Coronary artery (tissue), 2 donors: Measurements from ENCODE around the gene SLC12A1.

Experiments
- DNase-seq: peaks from one replicate; pipeline ENCODE4 v3.0.0-alpha.2; 2017; ENCODE audit warnings: low spot score
- H3K27ac ChIP-seq, 2 donors: fragments of 200-600 bp; sonication (generic); one replicate each; pipeline ENCODE4 v1.5.1; 2016 to 2019
- H3K4me3 ChIP-seq: fragments of 200-600 bp; sonication (generic); 2 replicates; pipeline ENCODE4 v1.5.1; 2016; ENCODE audit warnings: mild to moderate bottlenecking, moderate library complexity
- CTCF ChIP-seq: fragments of 200-600 bp; sonication (generic); IDR thresholded peaks from one replicate; pipeline ENCODE4 v1.5.1; 2019; ENCODE audit warnings: antibody characterized with exemption

Gene SLC12A1

GRCh38 chr15:48336940-48337339 is 130.8 kb downstream of the SLC12A1 start:
- no peak overlapping the region for H3K27ac ChIP-seq
- H3K4me3 ChIP-seq = no peak overlapping the region
- TF ChIP-seq CTCF = no peak
- no peak for DNase-seq

- no peak for DNase-seq
- no peak for TF ChIP-seq CTCF
- no peak overlapping the region for H3K27ac ChIP-seq
- no peak overlapping the region for H3K4me3 ChIP-seq
Observed at GRCh38 chr15:48337607-48338006, 131.5 kb downstream of the SLC12A1 start.

DNA sequence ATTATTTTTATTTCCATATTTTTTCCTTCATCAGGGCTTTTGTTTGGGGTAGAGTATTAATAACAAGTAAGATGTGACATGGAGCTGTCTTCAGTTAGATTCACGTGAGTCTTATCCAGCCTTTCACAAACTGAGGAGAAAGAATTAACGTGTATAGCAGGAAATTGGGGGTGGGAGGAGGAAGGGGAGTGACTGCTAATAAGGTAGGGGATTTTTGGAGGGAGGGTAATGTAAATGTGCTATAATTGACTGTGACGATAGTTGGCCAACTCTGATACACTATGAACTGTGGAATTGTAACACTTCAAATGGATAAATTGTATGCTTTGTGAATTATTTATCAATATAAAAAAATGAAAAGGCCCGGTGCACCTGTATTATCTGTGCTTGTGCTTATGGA is 134.0 kb downstream of the SLC12A1 start:
- TF ChIP-seq CTCF = no peak
- DNase-seq = no peak
- Histone ChIP-seq H3K4me3 (no peak overlapping the region), H3K27ac (no peak overlapping the region)

DNA sequence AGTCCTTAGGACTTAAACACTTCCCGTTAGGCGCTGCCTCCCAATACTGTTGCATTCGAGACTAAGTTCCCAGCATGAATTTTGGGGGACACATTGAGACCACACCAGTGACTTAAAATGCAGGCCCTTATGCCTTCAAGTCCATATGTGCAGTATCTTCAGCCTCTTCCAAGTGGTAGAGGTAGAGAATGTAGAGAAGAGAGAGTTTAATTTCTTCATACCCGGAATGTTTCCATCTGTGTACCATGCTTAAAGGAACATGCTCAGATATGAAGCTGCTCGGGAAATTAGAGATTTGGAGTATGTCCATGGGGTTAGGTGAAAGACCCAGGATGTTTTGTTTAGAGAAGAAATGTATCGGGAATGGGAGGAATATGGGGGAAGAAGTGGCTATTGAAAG is 137.8 kb downstream of the SLC12A1 start:
- Histone ChIP-seq H3K4me3 (no peak overlapping the region), H3K27ac (no peak overlapping the region)
- DNase-seq = no peak
- no peak for TF ChIP-seq CTCF

GRCh38 chr15:48345516-48345915 is 139.4 kb downstream of the SLC12A1 start:
- DNase-seq = no peak
- Histone ChIP-seq H3K4me3 (no peak overlapping the region), H3K27ac (no peak overlapping the region)
- TF ChIP-seq CTCF = no peak

GRCh38 chr15:48352474-48353072 is 146.5 kb downstream of the SLC12A1 start:
- no peak for DNase-seq
- TF ChIP-seq CTCF = peak; percentile 61
- no peak overlapping the region for H3K27ac ChIP-seq
- no peak overlapping the region for H3K4me3 ChIP-seq
